Mucosa of gallbladder (tissue), 1 donor: ENCODE measurements around the gene GIMAP5. TPM values are rescaled to one million over a fixed set of nuclear protein-coding genes. Genes with fewer than 3 reads are reported as not detected.

ENCODE experiments used
- DNase-seq: peaks from one replicate; pipeline ENCODE4 v3.0.0-alpha.2; 2020; ENCODE audit warnings: low spot score
- total RNA-seq: library from RNA; stranded (reverse); gene quantifications from one replicate; pipeline ENCODE4 v1.2.1, GENCODE V29; 2021
- donor health status: DM: no; HTN: no; CAD: no.

Gene GIMAP5
- 9.8 TPM for total RNA-seq

DNA sequence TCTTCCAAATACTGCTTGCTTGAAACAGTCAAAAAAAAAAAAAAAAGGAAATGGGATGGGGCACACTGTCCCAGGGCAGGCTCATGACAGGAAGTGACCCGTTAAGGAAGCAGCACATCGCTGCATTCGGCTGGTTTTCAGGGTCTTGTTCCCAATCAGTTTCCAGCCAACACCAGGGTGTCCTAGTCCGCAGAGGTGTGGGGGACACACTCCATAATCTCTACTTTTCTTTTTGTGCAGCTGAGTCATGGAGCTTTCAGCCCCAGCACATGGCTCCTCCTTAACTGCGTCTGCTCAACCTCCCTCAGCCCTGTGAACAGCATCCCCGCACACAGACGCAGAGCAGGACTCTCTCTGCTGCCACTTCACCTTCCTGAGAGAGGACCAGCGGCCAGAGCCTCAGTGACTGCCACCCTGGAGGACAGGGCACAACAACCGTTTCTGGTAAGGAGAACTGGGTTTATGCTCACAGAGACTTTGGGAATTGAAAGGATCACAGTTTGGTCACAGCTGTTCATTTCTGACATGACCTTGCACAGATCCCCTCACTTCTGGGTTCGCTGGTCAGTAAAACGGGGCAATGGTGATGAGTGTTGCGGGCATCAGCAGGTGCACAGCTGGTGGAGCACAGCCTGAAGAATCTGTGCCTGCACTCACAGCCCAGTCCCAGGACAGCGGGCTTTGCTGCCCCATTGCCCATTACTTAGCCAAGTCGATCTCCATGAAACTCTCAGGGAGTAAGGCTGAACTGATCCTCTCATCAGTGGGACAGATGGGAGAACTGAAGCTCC is at the start of gene GIMAP5:
GIMAP5 (plus strand) TSS at position 154 of the 791 bp plus-strand sequence. CDS start 3,467 bp downstream, outside the sequence.
- DNase-seq = no peak

- DNase-seq = no peak
These were observed 48.6 kb upstream of the GIMAP5 start for GRCh38 chr7:150688630-150689029.

DNA sequence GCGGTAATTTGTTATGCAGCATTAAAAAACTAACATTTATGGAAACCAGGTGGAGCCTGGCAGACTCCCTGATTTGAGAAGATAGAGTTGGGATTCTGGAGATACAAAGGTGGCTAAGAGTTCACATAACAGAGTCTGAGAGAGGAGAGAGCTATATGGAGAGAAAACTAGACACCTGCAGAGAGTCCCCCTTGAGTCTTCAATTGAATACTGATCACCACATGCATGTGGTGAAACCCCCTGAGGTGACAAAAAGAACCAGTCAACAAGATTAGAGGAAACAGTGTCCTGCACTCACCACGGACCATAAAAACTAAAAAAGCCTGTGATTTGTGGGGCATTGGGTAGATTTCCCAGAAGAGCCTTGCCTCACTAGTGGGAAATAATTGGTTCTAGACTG is 41.6 kb upstream of the GIMAP5 start:
- DNase-seq = no peak

DNA sequence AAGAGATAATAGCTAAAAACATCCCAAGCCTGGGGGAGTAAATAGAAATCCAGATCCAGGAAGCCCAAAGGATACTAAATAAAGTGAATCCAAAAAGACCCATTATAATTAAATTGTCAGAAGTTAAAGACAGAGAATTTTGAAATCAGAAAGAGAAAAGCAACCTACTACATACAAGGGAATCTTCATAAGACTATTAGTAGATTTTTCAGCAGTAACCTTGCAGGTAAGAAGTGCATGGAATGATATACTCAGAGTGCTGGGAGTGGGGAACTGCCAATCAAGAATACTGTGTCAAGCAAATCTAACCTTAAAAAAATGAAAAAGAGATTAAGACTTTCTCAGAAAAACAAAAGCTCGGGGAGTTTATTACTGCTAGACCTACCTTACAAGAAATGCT is 34.0 kb upstream of the GIMAP5 start:
- DNase-seq = no peak

DNA sequence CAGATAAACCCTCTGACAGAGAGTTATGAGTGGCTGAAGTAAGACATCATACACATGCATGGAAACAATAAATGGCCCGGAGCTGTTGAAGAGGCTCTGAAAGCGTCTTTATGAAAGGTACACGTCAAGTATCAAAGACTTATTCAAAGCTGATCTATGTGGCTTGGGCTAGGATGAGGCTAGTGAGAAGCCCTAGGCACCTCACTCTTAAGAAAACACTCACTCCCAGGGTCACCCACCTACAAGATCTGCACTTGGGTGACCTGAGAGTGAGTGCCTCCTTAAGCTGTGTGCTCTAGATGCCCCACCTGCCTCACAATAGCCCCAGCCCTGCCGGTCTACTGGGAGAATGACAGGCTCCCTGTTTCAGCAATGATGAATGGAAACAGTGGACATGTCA is 21.9 kb upstream of the GIMAP5 start:
- no peak for DNase-seq

DNA sequence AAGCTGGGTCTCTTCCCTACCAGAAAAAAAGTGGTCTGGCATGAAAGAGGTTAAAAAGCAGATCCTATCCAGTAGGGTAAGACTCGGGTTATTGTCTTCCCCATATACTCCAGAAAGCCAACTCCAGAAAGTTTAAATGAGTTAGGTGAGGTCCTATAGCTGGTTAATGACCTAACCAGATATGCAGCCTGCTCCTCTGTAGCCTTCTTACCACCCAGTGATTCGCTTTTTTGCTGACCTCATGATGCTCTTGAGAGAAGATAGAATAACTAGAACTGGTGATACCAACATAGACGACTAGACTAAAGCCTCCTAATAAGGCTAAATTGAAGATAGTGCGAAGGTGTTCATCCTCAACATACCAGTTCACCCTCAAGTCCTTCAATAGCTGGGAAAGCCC is 21.5 kb upstream of the GIMAP5 start:
- no peak for DNase-seq

- DNase-seq = no peak
These were observed 20.9 kb upstream of the GIMAP5 start, which contains the start of gene GIMAP1 for GRCh38 chr7:150716368-150716767. TSS of gene GIMAP1 (plus strand) at chr7:150716613. CDS start at chr7:150719048, 2,435 bp downstream.

- DNase-seq = no peak
These were observed 20.3 kb upstream of the GIMAP5 start for GRCh38 chr7:150716939-150717338.

DNA sequence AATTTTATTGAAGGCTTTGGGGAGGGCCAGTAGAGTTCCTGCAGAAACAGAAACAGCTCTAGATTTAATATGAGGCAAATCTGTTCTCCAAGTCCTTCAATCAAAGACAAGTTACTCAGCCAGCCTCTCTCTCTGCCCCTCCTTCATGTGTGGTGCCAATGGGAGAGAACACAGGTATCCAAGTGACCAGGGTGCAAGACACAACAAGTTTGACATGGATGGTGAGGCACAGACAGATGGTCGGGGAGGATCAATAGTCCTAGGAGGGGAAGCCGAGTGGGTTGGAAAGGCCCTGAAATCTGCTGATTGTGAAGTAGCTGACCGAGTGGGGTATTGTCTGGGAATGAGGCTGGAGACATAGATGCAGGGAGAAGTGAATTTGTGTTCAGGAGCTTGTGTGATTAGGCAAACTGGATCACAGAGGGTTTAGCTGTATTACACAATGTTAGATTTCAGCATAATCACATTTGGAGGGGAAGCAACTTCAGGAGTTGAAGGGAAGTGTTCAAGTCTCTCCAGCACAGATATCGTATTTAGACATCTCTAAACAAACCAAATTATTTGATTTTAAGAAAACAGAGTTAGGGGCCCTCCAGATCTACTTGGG is 19.3 kb upstream of the GIMAP5 start:
- DNase-seq = no peak

DNA sequence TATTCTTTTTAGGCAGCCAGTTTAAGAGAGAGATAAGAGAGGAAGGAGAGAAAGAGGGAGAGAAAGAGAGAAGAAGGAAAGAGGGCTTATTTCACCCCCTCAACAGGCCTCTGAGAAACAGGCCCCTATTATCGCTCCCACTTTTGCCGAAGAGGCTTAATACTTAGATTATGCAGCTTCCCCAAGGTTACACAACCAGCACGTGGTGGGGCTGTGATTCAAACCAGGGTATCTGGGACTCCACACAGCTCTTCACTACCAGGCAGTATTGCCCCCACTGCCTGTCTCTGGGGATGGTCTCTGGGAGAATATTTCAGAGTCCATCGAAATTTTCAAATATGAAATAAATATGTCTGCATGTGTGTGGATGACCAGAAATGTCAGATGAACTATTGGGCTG is 17.8 kb upstream of the GIMAP5 start:
- DNase-seq = no peak

DNA sequence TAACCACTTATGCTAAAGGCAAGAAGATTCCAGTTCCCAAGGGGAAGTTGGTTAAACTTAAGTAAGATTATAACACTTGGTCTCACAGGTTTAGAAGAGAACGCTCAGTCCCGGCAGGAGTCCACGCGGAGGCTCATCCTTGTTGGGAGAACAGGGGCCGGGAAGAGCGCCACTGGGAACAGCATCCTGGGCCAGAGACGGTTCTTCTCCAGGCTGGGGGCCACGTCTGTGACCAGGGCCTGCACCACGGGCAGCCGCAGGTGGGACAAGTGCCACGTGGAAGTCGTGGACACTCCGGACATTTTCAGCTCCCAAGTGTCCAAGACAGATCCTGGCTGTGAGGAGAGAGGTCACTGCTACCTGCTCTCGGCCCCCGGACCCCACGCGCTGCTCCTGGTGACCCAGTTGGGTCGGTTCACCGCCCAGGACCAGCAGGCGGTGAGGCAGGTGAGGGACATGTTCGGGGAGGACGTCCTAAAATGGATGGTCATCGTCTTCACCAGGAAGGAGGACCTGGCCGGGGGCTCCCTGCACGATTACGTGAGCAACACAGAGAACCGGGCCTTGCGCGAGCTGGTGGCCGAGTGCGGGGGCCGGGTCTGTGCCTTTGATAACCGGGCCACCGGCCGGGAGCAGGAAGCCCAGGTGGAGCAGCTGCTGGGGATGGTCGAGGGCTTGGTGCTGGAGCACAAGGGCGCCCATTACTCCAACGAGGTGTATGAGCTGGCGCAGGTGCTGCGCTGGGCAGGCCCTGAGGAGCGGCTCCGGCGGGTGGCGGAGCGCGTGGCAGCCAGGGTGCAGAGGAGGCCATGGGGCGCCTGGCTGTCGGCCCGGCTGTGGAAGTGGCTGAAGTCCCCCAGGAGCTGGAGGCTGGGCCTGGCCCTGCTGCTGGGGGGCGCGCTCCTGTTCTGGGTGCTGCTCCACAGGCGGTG is 17.0 kb upstream of the GIMAP5 start:
- no peak for DNase-seq

GRCh38 chr7:150721970-150722373 is 15.2 kb upstream of the GIMAP5 start:
- no peak for DNase-seq

DNA sequence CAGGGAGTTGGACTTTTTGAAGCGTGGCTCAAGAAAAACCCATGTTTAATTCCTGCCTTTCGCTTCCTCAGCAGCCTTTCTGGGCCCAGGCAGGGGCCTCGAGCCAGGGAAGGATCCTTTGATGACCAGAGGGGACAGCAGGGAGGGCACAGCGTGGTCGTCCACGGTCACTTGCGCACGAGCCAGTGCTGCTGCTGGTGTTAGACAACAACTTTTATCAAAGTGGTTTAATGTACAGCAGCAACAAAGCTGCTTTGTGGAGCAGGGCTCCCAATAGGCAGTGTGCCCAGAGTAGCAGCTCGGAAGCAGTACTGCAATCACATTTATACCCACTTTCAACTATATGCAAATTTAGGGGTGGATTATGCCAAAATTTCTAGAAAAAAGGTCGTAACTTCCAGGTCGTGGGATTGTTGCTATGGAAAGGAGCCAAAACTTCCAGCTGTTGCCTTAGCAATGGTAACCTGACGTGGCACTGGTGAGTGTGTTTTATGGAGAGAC is 14.7 kb upstream of the GIMAP5 start:
- no peak for DNase-seq

DNA sequence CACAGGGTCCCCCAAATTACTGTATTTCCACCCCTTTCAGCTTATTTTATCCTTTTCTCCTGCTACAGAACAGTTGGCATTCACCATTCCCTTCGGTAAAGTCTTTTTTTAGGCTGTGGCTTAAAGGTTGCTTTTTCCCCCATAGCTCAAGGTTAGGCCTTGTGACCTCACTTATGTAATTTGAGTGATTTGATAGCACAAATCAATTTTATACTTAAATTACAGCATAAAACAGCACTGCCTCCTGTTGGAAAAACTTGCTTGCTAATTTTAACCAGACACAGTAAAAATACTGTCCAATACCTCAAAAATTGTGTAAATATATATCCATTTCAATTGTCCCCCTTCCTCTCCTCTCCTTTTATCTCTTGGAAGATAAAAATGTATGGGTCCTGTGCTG is 13.8 kb upstream of the GIMAP5 start:
- DNase-seq = no peak

- peak; percentile 68 for DNase-seq
These were observed 9.8 kb upstream of the GIMAP5 start for GRCh38 chr7:150727381-150727780.

GRCh38 chr7:150728011-150728410 is 9.2 kb upstream of the GIMAP5 start:
- DNase-seq = no peak

DNA sequence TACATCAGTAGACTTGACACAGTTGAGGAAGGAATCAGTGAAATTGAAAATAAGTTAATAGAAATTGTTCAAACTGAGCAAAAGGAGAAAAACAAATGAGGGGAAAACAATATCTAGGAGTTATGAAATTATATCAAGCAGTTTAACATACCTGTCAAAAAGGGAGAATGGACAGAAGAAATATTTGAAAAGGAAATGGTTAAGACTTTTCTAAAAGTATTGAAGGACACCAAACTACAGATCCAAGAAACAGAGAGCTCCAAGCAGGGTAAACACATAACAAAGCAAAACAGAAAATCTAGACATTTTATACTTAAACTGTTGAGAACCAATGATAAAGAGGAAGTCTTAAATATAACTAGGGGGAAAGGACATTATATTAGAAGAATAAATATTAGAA is 8.6 kb upstream of the GIMAP5 start:
- DNase-seq = no peak

DNA sequence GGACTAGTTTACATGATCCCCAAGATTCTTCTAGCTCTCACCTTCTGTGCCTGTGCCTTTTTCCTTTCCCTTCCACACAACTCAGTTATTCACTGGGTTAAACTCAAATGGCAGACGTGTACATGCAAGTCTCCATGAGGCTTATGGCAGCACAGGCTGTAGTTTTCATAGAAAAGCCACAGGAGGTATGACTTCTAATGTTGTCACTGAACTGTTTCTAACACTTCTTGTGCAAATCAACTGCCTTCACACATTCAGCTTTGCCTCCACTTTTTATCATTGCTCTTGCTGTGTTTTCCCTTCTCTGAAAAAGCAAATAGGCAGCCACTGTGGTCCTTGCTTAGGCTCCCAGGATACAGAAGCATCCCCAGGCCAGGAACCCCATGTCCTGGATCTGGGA is 5.3 kb upstream of the GIMAP5 start:
- DNase-seq = no peak

DNA sequence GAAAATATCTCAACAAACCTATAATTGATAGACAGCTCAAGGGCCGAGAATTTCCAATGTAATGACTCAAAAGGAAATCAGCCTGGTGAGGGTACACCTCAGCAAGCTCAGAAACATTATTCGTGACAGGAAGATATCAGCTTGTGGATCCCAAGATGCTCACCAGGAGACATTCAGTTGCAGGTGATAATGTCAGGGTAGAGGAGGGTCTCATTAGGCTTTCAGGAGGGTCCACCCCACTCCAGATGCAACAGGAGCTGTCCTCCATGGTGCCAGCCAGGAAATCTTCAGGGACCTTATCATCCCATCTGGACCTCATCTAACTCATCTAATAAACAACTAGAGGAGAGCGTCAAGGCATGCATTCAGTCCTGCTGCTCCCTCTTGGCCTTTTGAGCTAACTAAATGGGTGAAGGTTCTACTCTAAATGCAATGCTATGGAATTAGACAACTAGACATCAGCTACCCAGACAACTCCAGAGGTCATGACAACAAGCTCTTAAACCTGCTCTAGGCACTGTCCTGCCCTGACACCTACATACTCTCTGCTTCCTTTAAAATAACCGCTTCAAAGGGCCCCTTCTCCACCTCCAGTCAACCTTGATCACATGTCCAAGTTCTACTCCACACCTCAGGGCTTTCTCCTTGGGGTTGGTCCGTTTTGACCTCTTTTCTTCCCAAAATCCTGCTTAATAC is 4.3 kb upstream of the GIMAP5 start:
- no peak for DNase-seq

GRCh38 chr7:150733482-150734095 is 3.6 kb upstream of the GIMAP5 start:
- no peak for DNase-seq

GRCh38 chr7:150734254-150734653 is 3.0 kb upstream of the GIMAP5 start:
- DNase-seq = no peak
